BE2C (cell line): ENCODE data around the gene NFASC.

Experiments
- DNase-seq: peaks from one replicate; pipeline ENCODE4 v3.0.0-alpha.2; 2020
- H3K27me3 ChIP-seq: fragments of 250-450 bp; sonication (Bioruptor Pico); 2 replicates; pipeline ENCODE4 v1.5.1; 2020; ENCODE audit warnings: mild to moderate bottlenecking
- H3K36me3 ChIP-seq: fragments of 250-450 bp; sonication (Bioruptor Pico); 2 replicates; pipeline ENCODE4 v1.5.1; 2020; ENCODE audit warnings: mild to moderate bottlenecking
- H3K4me1 ChIP-seq: fragments of 250-450 bp; sonication (Bioruptor Pico); 2 replicates; pipeline ENCODE4 v1.5.1; 2020
- H3K4me3 ChIP-seq: 2 replicates; pipeline ENCODE4 v1.5.1; 2011; ENCODE audit warnings: low read depth, low read length
- H3K9me3 ChIP-seq: fragments of 250-450 bp; sonication (Bioruptor Pico); 2 replicates; pipeline ENCODE4 v1.5.1; 2020
- CTCF ChIP-seq: IDR thresholded peaks from 2 replicates; pipeline ENCODE4 v1.5.1; 2012; ENCODE audit warnings: mild to moderate bottlenecking, low read depth, low read length

The NFASC gene

GRCh38 chr1:204991342-204991844 is 120.7 kb downstream of the NFASC start:
- DNase-seq, result no peak
- no peak for TF ChIP-seq CTCF
- no peaks in the 10 kb centered on the region for H3K27me3 ChIP-seq
- no peaks in the 10 kb centered on the region for H3K4me1 ChIP-seq
- H3K9me3 ChIP-seq, result no peaks in the 10 kb centered on the region
- H3K36me3 ChIP-seq, result no peaks in the 10 kb centered on the region
- no peak overlapping the region for H3K4me3 ChIP-seq

- H3K36me3 ChIP-seq, result no peaks in the 10 kb centered on the region
- no peaks in the 10 kb centered on the region for H3K4me1 ChIP-seq
- H3K9me3 ChIP-seq, result no peaks in the 10 kb centered on the region
- no peaks in the 10 kb centered on the region for H3K27me3 ChIP-seq
- no peak for TF ChIP-seq CTCF
- H3K4me3 ChIP-seq, result no peak overlapping the region
- no peak for DNase-seq
Observed at GRCh38 chr1:204992201-204992997, 121.7 kb downstream of the NFASC start.

- Histone ChIP-seq H3K27me3 (no peaks in the 10 kb centered on the region), H3K4me1 (no peaks in the 10 kb centered on the region), H3K9me3 (no peaks in the 10 kb centered on the region), H3K4me3 (no peak overlapping the region), H3K36me3 (no peaks in the 10 kb centered on the region)
- no peak for DNase-seq
- TF ChIP-seq CTCF, result no peak
Observed at GRCh38 chr1:204992998-204993314, 122.3 kb downstream of the NFASC start.

- Histone ChIP-seq H3K36me3 (no peaks in the 10 kb centered on the region), H3K4me1 (no peaks in the 10 kb centered on the region), H3K9me3 (no peaks in the 10 kb centered on the region), H3K27me3 (no peaks in the 10 kb centered on the region), H3K4me3 (no peak overlapping the region)
- no peak for DNase-seq
- no peak for TF ChIP-seq CTCF
Observed at GRCh38 chr1:204994086-204994862, 123.6 kb downstream of the NFASC start.

- H3K4me1 ChIP-seq, result no peaks in the 10 kb centered on the region
- DNase-seq, result no peak
- H3K27me3 ChIP-seq, result no peaks in the 10 kb centered on the region
- TF ChIP-seq CTCF, result no peak
- H3K4me3 ChIP-seq, result no peak overlapping the region
- no peaks in the 10 kb centered on the region for H3K36me3 ChIP-seq
- no peaks in the 10 kb centered on the region for H3K9me3 ChIP-seq
Observed at GRCh38 chr1:204996981-204997380, 126.3 kb downstream of the NFASC start.
